GM12878 (cell line): ENCODE results near the gene STON2. TPM values are rescaled to one million over a fixed set of nuclear protein-coding genes. Genes with fewer than 3 reads are reported as not detected.

Source experiments
- ATAC-seq: fragments of 200-7000 bp; cut with Tn5 transposase; 3 replicates; pipeline ENCODE4 v1.9.1; 2020; ENCODE audit warnings: mild to moderate bottlenecking, moderate library complexity
- BruUV-seq: library from RNA; stranded (reverse); fragments of 400-500 nt; replicated peaks from 2 replicates; lab custom pipeline; 2021; lab: Mats Ljungman, UMichigan
- CTCF ChIA-PET: fragments of 300-600 bp; sonication (Branson Sonifier 250); formaldehyde crosslinking; extraction: SDS; loops from one replicate; lab custom pipeline; 2021; ENCODE audit warnings: inconsistent platforms; lab: Yijun Ruan, JAX
- POLR2A ChIA-PET: fragments of 350-600 bp; formaldehyde crosslinking; extraction: SDS; loops from one replicate; lab custom pipeline; 2021; ENCODE audit warnings: inconsistent platforms; lab: Charles Lee
- RAD21 ChIA-PET: fragments of 300-600 bp; sonication (Branson Sonifier 250); formaldehyde crosslinking; loops from one replicate; lab custom pipeline; 2023; ENCODE audit warnings: antibody characterized with exemption; ENCODE audit not compliant: unreplicated experiment; lab: Charles Lee
- SMC1A ChIA-PET: fragments of 300-600 bp; sonication (Branson Sonifier 250); formaldehyde crosslinking; loops from one replicate; lab custom pipeline; 2023; ENCODE audit not compliant: unreplicated experiment, uncharacterized antibody; lab: Charles Lee
- DNase-seq: peaks from one replicate; pipeline ENCODE4 v3.0.0-alpha.2; 2011; ENCODE audit warnings: low read depth, low spot score
- FAIRE-seq: peaks from 3 replicates; lab custom pipeline; 2011; peaks lifted over from hg19 to GRCh38; lab: Jason Lieb, UNC
- H2AFZ ChIP-seq: 2 replicates; pipeline ENCODE4 v1.6.0; 2011; ENCODE audit warnings: low read depth, low read length, control low read depth; ENCODE audit not compliant: control insufficient read depth
- H3K27ac ChIP-seq: 2 replicates; pipeline ENCODE4 v1.5.1; 2011; ENCODE audit warnings: control low read depth; ENCODE audit not compliant: control insufficient read depth, insufficient read depth
- H3K27me3 ChIP-seq, 2 experiments: replicated peaks in 1 of 2; 2 replicates each; pipeline versions ENCODE4 v1.6.0 to v1.6.1; 2011; ENCODE audit warnings: low read length in 1 of 2; ENCODE audit not compliant: control insufficient read depth in 2 of 2, insufficient read depth in 2 of 2
- H3K36me3 ChIP-seq, 2 experiments: 2 replicates each; pipeline ENCODE4 v1.5.1; 2011; ENCODE audit warnings: low read length in 1 of 2; ENCODE audit not compliant: control insufficient read depth in 2 of 2, insufficient read depth in 2 of 2
- H3K4me1 ChIP-seq: 2 replicates; pipeline ENCODE4 v1.6.1; 2011; ENCODE audit warnings: mild to moderate bottlenecking, low read length, moderate library complexity, mixed read lengths; ENCODE audit not compliant: control insufficient read depth, insufficient read depth
- H3K4me2 ChIP-seq: 2 replicates; pipeline ENCODE4 v1.6.0; 2011; ENCODE audit warnings: control low read depth; ENCODE audit not compliant: control insufficient read depth, insufficient read depth
- H3K4me3 ChIP-seq: fragments of 200-600 bp; sonication (generic); 2 replicates; pipeline ENCODE4 v1.5.1; 2016
- H3K79me2 ChIP-seq: 2 replicates; pipeline ENCODE4 v1.6.0; 2011; ENCODE audit warnings: low read length; ENCODE audit not compliant: control insufficient read depth, insufficient read depth
- H3K9ac ChIP-seq: 2 replicates; pipeline ENCODE4 v1.8.0; 2011; ENCODE audit warnings: low read length, control low read depth, mixed read lengths; ENCODE audit not compliant: control insufficient read depth, insufficient read depth
- H3K9me3 ChIP-seq: replicated peaks from 3 replicates; pipeline ENCODE4 v1.5.1; 2011; ENCODE audit warnings: mild to moderate bottlenecking, low read length; ENCODE audit not compliant: control insufficient read depth, insufficient read depth
- H4K20me1 ChIP-seq: 2 replicates; pipeline ENCODE4 v1.6.0; 2011; ENCODE audit not compliant: control insufficient read depth, insufficient read depth
- ATF2 ChIP-seq: IDR thresholded peaks from 2 replicates; pipeline ENCODE4 v1.6.1; 2012; ENCODE audit warnings: low read length, inconsistent platforms
- BACH1 ChIP-seq: fragments of 450-650 bp; IDR thresholded peaks from 2 replicates; pipeline ENCODE4 v1.6.1; 2017; ENCODE audit warnings: mild to moderate bottlenecking, borderline replicate concordance
- BHLHE40 ChIP-seq, 2 experiments: fragments of 450-650 bp in 1 of 2; IDR thresholded peaks; 2 replicates each; pipeline ENCODE4 v1.6.1; 2011 to 2017; ENCODE audit warnings: low read depth in 2 of 2, borderline replicate concordance in 1 of 2, improper control_type of control experiment in 1 of 2, low read length in 1 of 2, mild to moderate bottlenecking in 1 of 2
- CUX1 ChIP-seq: IDR thresholded peaks from 2 replicates; pipeline ENCODE4 v1.6.1; 2012; ENCODE audit warnings: improper control_type of control experiment, low read depth, low read length; ENCODE audit not compliant: insufficient replicate concordance
- EP300 ChIP-seq, 2 experiments: fragments of 150-350 bp in 1 of 2; IDR thresholded peaks; 2 replicates each; pipeline ENCODE4 v1.6.1; 2011 to 2012; ENCODE audit warnings: low read depth in 2 of 2, low read length in 2 of 2, borderline replicate concordance in 1 of 2, improper control_type of control experiment in 1 of 2, inconsistent platforms in 1 of 2; ENCODE audit not compliant: control insufficient read depth in 1 of 2
- NRF1 ChIP-seq: conservative IDR thresholded peaks from 2 replicates; pipeline ENCODE4 v1.6.1; 2011; ENCODE audit warnings: mild to moderate bottlenecking, low read depth, low read length, improper control_type of control experiment
- RELA ChIP-seq: fragments of 450-650 bp; IDR thresholded peaks from 2 replicates; pipeline ENCODE4 v1.8.0; 2014; ENCODE audit warnings: borderline replicate concordance; ENCODE audit not compliant: partially characterized antibody
- ZNF274 ChIP-seq: IDR thresholded peaks from one replicate; pipeline ENCODE4 v1.8.0; 2011; ENCODE audit not compliant: insufficient read length, insufficient read depth
- WGBS: methylation state at CpG from one replicate; pipeline ENCODE4 v1.1.6; 2016; ENCODE audit warnings: low lambda C conversion rate; ENCODE audit not compliant: insufficient replicate concordance, insufficient coverage; ENCODE audit errors: missing lambda C conversion rate; 5-methylcytosine and 5-hydroxymethylcytosine counted together
- in situ Hi-C: fragments of 300-500 bp; cut with MboI; formaldehyde crosslinking; loops from 9 replicates; pipeline ENCODE4 v1.14.3; 2018; ENCODE audit warnings: mixed read lengths
- intact Hi-C: fragments of 100-400 bp; cut with micrococcal nuclease; formaldehyde crosslinking; loops from one replicate; pipeline ENCODE4 v1.14.2; 2022; ENCODE audit not compliant: unreplicated experiment
- polyA plus RNA-seq, 11 experiments: library from polyadenylated mRNA; depleted of rRNA in 4 of 11; unstranded in 6 of 11; stranded (reverse) in 5 of 11; fragments of >200 nt; fragmentation: Nextera tagmentation in 4 of 11; fragmentation: Illumina TruSeq in 1 of 11; extraction: Ambion mirVana in 4 of 11; extraction: Trizol in 1 of 11; gene quantifications; 1 replicate in 1 of 11; 2 replicates in 10 of 11; pipeline versions ENCODE4 v1.2.1 to v1.2.3, GENCODE V29; 2011 to 2016; ENCODE audit warnings: inconsistent platforms in 2 of 11, missing spikeins in 2 of 11, low read depth in 1 of 11
- total RNA-seq, 4 experiments: library from RNA; depleted of rRNA in 3 of 4; stranded (reverse); fragments of >200 nt in 3 of 4; fragmentation: Illumina TruSeq in 1 of 4; extraction: Trizol in 1 of 4; gene quantifications; 2 replicates each; pipeline versions ENCODE4 v1.2.1 to v1.2.3, GENCODE V29; 2013 to 2021
- TF ChIP-seq, protein P1 (sequence below): IDR thresholded peaks from 2 replicates; pipeline ENCODE4 v1.6.1; 2011; ENCODE audit warnings: borderline replicate concordance, low read depth, mild to moderate bottlenecking, moderate library complexity, low read length; ENCODE audit not compliant: insufficient read depth, poor library complexity, severe bottlenecking
- TF ChIP-seq, protein P2 (sequence below): fragments of 150-350 bp; IDR thresholded peaks from 2 replicates; pipeline ENCODE4 v1.6.1; 2016; ENCODE audit warnings: low read depth, low read length

The STON2 gene
- total and polyA plus RNA-seq, 10 of the 15 experiments (the other 5 are each of a cell fraction or from before 2014, with no cell fraction given), result 0.03 to 0.13 (median 0.03) TPM; not detected in 7

GRCh38 chr14:81437244-81437643 lies 37.1 kb upstream of the STON2 start:
- BruUV-seq, result no TSS peak
- Histone ChIP-seq H3K27ac (no peak overlapping the region), H3K27me3 (peaks cover 12 to 22% of the 10 kb centered on the region in 2 experiments), H3K4me1 (no peaks in the 10 kb centered on the region), H3K36me3 (no peaks in the 10 kb centered on the region), H3K4me2 (no peak overlapping the region), H3K9ac (no peak overlapping the region), H3K4me3 (no peak overlapping the region), H3K9me3 (no peaks in the 10 kb centered on the region), H3K79me2 (no peaks in the 10 kb centered on the region)
- in situ Hi-C loops (no loop called here), intact Hi-C loops (no loop called here)
- FAIRE-seq (no peak), DNase-seq (no peak)
- ChIA-PET POLR2A (no interaction called here), CTCF (no interaction called here), SMC1A (no interaction called here)
- TF ChIP-seq, protein P1, sequence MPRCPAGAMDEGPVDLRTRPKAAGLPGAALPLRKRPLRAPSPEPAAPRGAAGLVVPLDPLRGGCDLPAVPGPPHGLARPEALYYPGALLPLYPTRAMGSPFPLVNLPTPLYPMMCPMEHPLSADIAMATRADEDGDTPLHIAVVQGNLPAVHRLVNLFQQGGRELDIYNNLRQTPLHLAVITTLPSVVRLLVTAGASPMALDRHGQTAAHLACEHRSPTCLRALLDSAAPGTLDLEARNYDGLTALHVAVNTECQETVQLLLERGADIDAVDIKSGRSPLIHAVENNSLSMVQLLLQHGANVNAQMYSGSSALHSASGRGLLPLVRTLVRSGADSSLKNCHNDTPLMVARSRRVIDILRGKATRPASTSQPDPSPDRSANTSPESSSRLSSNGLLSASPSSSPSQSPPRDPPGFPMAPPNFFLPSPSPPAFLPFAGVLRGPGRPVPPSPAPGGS, result no peak
- no peak for TF ChIP-seq BACH1
- TF ChIP-seq ATF2, result no peak
- TF ChIP-seq ZNF274, result no peak
- TF ChIP-seq, protein P2, sequence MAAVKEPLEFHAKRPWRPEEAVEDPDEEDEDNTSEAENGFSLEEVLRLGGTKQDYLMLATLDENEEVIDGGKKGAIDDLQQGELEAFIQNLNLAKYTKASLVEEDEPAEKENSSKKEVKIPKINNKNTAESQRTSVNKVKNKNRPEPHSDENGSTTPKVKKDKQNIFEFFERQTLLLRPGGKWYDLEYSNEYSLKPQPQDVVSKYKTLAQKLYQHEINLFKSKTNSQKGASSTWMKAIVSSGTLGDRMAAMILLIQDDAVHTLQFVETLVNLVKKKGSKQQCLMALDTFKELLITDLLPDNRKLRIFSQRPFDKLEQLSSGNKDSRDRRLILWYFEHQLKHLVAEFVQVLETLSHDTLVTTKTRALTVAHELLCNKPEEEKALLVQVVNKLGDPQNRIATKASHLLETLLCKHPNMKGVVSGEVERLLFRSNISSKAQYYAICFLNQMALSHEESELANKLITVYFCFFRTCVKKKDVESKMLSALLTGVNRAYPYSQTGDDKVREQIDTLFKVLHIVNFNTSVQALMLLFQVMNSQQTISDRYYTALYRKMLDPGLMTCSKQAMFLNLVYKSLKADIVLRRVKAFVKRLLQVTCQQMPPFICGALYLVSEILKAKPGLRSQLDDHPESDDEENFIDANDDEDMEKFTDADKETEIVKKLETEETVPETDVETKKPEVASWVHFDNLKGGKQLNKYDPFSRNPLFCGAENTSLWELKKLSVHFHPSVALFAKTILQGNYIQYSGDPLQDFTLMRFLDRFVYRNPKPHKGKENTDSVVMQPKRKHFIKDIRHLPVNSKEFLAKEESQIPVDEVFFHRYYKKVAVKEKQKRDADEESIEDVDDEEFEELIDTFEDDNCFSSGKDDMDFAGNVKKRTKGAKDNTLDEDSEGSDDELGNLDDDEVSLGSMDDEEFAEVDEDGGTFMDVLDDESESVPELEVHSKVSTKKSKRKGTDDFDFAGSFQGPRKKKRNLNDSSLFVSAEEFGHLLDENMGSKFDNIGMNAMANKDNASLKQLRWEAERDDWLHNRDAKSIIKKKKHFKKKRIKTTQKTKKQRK, result no peak
- TF ChIP-seq NRF1, result no peak
- TF ChIP-seq EP300 (IDR thresholded peaks at IDR 0.05; ENCODE audit: borderline replicate concordance in 1 of 2, control insufficient read depth in 1 of 2, low read depth in 2 of 2, low read length in 2 of 2), result no peak
- no peak for TF ChIP-seq BHLHE40 (IDR thresholded peaks at IDR 0.05; ENCODE audit: borderline replicate concordance in 1 of 2, low read depth in 2 of 2, low read length in 1 of 2)
- TF ChIP-seq CUX1, result no peak
- no peak for TF ChIP-seq RELA
- TF ChIP-seq, all 136 proteins: peak for 0
- 36% methylated on average over 4 of the region's 4 CpGs for WGBS
- RAD21 ChIA-PET, result no interaction called here
- H2AFZ ChIP-seq, result no peak overlapping the region
- H4K20me1 ChIP-seq, result no peaks in the 10 kb centered on the region
- ATAC-seq, result no peak
